ENCODE measurements around the gene RPS6KC1.

- TF ChIP-seq CTCF (IDR thresholded peaks at IDR 0.05) (no peak), EP300 (IDR thresholded peaks at IDR 0.05) (no peak), POLR2AphosphoS5 (IDR thresholded peaks at IDR 0.05) (no peak)
These were observed 199.4 kb downstream of the RPS6KC1 start for GRCh38 chr1:213250446-213250845.

All from sigmoid colon (tissue), 4 donors.